T-helper 2 cell (primary cell): ENCODE data around the gene CRKL.

Experiments used
- DNase-seq, 5 experiments: peaks; one replicate each; pipeline versions ENCODE4 v3.0.0 to v3.0.0-alpha.2; 2012 to 2022

CRKL gene

DNA sequence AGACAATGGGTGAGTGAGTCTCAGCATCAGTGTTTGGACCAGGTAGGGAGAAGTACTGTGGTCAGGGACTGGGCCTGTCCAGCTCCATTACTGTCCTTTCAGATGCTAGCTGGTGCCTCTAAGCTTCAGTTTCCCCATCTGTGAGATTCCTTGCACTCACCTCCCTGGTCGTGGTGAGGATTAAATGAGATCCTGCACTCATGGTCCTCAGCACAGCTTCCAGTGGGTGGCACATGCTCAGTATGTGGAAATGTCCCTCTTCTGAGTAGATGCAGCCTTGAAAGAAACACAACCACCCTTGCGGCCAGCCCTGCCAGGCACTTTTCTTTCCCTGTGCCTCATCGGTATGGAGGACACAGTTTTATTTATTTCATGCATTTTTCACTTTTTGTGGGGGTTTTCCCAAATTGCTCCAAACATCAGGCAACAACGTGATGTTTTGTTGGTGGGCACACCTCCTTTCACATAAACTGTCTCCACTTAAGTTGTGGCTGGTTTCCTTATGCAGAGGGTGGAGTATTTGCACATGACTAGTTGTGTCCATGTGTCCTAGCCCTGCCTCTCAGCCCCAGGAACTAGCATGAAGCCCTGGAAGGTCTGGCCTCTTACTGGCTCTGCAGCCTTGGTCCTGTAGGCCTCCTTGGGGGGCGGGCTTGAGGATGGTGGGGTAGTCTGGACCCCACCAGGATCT, 66.0 kb downstream of the CRKL start:
- no peak for DNase-seq

DNA sequence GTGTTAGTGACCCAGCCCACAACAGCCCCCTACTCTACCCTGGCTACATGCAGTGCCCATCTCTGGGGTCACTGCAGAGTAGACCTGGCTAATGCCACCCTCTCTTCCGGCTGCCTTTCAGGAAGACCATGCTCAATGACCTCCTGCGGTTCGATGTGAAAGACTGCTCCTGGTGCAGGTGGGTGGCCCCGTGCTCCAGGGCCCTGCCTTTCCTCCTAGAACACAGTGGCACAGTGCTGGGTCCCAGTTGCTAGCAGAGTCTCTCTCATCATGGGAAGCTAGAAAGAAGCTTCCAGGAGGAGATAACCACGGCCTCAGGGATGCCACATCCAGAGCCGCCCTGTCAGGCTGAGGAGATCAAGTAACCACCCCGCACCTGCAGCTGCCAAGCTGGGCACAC, 68.5 kb downstream of the CRKL start:
- no peak for DNase-seq

DNA sequence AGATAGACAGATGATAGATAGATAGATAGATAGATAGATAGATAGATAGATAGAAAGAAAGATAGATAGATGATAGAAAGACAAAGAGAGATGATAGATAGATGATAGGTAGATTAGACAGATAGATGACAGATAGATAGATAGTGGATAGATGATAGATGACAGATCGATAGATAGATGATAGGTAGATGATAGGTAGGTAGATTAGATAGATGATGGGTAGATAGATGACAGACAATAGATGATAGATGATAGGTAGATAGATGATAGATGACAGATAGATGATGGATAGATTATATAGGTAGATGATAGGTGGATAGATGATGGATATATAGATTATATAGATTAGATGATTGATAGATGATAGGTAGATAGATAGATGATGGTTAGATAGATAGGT, 69.2 kb downstream of the CRKL start:
- DNase-seq: no peak

GRCh38 chr22:20987375-20987774, 70.2 kb downstream of the CRKL start:
- no peak for DNase-seq

DNA sequence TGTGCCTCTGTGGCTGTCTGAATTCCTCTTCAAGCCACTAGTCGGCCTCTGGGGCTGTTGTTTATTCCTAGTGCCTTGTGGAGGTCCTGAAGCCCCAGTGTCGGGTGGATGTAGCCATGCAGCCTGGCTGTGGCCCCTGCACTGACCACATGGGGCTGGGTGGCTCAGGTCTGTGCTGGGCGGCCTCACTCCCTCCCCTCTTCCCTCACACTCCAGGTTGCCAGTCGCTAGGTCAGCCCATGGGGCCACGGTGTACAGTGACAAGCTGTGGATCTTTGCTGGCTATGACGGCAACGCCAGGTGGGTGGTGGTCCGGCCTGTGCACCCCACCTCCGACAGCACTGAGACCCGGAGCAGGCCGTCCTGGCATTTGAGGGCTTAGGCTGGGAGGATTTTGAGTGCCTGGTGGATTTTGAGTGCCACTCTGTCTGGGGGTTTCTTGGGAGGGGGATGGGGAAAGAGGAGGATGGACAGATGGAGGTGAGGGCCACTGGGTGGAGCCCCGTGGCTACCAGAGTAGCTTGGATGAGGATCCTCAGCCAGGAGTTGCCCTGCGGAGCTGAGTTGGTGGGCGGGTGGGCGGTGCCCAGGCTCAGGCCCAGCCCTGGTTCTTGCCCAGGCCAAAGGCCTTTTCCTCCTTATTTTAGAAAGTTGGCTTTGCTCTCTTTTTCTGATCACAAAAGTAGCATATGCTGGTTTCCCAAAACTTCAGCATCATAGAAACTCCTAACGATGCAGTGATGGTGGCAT, 71.5 kb downstream of the CRKL start:
- DNase-seq: no peak

- DNase-seq: no peak
Observed at GRCh38 chr22:20989323-20990138, 72.3 kb downstream of the CRKL start.

DNA sequence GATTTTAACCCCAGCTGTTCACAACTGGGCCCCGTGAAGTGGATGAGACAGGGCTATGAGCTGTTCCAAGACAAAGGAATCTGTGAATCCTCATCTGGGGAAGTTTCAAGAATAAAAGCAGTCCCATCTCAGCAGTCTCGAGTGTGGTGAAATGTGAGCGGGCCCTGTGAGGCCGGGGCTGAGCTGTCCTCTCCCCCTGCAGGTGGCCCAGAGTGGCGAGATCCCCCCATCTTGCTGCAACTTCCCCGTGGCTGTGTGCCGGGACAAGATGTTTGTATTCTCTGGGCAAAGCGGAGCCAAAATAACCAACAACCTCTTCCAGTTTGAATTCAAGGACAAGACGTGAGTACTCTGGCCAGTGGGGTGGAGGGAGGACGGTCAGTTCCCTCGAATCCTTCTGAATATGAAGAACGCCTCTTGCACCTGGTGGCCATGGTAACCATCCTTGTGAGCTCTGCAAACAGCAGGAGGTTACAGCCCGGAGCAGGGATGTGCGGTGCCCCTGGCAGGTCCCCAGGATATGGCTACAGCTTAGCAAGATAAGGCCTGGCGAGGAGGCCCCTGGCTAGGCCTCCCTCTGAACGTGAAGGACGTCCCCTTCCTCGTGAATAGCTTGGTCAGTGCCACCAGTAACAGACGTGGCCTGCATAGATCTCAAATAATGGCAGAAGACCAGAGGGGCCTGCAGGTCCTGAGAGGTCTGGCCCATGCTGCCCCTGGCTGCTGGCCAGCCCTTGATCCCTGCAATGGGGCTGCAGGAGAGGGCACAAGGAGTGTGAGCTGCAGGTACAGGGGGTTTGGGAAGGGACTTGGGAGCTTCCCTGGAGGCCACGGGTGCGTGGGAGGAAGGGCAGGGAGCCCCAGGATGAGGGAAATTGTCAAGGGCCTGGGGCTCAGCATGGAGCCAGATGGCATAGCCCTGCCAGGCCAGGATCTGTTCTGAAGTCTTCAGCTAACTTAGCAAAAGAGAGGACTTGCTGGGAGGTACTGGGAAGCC, 73.3 kb downstream of the CRKL start:
- DNase-seq: no peak

DNA sequence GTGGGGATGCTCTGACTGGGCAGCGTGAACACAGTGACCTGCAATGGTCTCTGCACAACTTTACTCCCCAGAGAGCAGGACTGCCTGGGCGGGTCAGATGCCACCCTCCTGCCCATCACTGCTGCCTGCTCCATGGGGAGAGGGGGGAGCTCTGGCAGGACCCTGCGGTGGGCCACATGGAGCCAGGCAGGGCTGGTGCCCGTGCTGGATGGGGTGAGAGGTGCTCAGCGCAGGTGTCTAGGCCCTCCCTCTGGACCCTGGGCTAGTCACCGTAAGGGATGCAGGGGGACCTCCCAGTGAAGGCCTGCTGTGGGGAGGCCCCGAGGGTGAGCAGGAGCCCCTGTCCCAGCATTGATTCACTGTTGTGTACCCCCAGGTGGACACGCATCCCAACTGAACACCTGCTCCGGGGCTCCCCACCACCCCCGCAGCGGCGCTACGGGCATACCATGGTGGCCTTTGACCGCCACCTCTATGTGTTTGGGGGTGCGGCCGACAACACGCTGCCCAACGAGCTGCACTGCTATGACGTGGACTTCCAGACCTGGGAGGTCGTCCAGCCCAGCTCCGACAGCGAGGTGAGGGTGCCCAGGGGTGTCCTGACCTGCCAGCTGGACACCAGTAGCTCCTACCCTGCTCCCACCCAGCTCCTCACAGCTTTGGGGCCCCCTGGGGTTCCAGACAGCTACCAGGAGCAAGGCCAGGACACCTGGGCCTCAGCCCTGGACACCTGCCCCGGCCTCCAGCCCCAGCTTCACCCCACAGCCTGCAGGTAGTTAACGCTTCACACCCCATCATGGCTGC, 74.2 kb downstream of the CRKL start:
- DNase-seq: no peak

DNA sequence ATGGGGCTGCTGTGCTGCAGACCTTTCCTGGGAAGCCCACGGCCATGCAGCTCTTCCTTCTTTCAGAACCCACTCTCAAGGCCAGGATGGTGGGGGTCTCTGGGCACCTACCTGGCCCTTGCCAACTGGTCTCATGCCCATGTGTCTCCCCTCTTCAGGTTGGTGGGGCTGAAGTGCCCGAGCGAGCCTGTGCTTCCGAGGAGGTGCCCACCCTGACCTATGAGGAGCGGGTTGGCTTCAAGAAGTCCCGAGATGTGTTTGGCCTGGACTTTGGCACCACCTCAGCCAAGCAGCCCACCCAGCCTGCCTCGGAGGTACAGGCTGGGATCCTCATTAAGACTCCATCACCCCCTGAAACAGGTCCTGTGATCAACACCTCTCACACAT, 74.8 kb downstream of the CRKL start:
- no peak for DNase-seq

DNA sequence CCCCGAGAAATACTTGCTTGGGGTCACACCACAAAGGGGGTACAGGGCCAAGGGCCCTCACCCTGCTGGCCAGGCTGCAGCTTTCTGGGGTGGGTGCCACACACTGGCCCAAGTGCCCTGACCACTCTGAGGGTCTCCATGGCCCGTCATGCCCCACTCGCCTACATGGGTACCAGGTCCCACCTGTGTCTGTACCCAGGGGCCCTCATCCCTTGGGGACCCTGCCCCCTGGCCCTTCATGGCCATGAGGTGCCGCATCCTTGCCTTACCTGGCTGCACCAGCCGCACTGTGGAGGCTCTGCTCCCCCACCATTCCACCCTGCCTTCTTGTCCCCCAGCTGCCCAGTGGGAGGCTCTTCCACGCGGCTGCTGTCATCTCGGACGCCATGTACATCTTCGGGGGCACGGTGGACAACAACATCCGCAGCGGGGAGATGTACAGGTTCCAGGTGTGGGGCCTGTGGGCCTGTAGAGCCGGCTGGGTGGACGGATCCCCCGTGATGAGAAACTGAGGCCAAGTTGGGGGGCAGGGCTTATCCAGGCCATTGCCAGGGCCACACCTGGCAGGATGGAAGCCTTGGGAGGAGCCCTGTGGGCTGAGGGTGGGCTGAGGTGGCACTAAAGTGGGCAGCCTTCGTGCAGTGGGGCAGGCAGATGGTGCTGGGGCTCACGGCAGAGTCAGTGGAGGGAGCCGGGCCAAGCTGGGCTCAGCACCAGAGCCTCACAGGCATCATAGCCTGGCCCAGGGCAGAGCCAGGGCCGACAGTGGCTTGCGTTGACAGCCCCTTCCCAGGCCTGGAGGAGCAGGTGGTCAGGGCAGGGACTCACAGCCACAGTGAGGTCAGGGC, 75.5 kb downstream of the CRKL start:
- DNase-seq: no peak

DNA sequence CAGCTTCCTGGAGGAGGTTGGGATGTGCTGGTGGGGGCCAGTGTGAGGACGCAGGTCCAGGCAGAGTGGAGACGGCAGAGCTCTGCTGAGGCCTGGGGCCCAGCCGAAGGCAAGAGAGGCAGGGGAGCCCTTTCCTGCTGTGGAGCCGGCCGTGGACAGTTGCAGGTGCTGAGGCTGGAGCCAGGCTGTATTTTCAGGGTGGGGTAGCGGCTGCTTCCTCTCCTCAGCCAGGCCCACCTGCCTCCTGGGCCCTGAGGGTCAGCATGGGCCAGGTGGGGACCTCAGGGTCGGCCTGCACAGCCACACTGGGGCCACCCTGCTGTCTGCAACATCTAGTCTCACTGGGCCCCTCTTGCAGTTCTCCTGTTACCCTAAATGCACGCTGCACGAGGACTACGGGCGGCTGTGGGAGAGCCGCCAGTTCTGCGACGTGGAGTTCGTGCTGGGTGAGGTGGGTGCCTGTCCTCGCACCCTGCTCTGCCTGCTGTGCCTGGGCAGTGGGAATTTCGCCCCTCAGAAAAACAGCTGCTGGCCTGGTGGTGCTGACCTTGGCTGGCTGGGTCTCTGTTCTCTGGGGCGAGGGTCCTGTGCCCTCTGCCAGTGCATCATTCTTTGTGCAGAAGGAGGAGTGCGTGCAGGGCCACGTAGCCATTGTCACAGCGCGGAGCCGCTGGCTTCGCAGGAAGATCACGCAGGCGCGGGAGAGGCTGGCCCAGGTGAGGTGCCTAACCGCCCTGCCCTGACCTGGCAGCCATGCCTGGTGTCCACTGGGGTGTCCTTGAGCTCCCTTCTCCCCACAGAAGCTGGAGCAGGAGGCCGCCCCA, 76.3 kb downstream of the CRKL start:
- no peak for DNase-seq

DNA sequence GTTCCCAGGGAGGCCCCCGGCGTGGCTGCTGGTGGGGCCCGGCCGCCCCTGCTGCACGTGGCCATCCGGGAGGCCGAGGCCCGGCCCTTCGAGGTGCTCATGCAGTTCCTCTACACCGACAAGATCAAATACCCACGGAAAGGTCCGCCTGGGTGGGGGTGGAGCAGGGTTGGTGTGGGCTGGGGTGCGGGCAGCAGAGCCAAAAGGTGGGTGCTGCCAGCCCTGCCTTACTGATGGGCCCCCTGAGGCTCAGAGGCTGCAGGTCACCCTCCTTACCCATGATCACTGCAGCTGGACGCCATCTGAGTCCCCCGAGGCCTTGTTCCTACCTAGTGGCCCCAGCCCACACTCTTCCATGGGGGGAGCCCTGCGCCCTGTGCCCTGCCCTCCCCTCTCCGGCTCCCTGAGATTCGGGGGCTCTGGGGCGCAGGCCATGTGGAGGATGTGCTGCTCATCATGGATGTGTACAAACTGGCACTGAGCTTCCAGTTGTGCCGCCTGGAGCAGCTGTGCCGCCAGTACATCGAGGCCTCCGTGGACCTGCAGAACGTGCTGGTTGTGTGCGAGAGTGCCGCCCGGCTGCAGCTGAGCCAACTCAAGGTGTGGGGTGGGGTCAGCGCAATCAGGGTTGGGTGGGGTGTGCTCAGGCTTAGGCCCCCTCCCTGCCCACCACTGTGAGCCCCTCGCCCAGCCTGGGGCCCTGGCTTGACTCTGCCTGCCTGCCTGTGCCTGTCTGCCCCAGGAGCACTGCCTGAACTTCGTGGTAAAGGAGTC, 77.1 kb downstream of the CRKL start:
- no peak for DNase-seq

- no peak for DNase-seq
Observed at GRCh38 chr22:20994902-20995241, 77.7 kb downstream of the CRKL start.

DNA sequence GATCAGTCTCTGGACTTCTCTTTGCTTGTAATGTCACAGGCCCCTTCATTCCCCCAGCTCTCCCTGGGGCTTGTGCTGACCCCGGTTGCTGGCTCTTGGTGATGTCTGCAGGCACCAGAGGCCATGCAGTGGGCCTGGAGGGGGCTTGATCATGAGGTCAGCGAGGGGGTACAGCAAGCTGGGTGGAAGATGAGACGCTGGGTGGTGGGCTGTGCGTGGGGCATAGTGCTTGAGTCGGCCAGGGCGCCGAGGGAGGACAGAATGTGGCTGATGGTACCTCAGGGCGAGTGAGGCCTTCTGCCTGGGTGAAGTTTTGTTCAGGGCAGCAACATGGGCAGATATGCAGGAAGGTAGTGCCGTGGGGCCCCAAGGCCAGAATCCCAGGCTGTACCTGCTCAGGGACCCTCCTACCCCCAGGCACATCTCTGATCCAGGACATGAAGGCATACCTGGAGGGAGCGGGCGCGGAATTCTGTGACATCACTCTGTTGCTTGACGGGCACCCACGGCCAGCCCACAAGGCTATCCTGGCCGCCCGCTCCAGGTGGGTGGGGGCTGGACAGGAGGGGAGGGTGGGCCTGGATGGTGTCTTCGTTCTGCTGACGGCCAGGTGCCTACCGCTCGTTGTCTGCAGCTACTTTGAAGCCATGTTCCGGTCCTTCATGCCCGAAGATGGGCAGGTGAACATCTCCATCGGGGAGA, 78.3 kb downstream of the CRKL start:
- DNase-seq: no peak

- DNase-seq: no peak
Observed at GRCh38 chr22:20996031-20996410, 78.8 kb downstream of the CRKL start.

- no peak for DNase-seq
Observed at GRCh38 chr22:20996598-20997535, 79.7 kb downstream of the CRKL start.
